CD4-positive, CD25-positive, alpha-beta regulatory T cell (primary cell): ENCODE results near the gene ZNRF2. TPM values are rescaled to one million over a fixed set of nuclear protein-coding genes. Genes with fewer than 3 reads are reported as not detected.

Experiments
- ATAC-seq, 2 donors: fragments of 150-1000 bp; cut with Tn5 transposase; one replicate each; pipeline ENCODE4 v1.10.0; 2021; ENCODE audit warnings: low read depth in 2 of 2, moderate number of reproducible peaks in 2 of 2, moderate library complexity in 1 of 2
- DNase-seq, 3 donors: peaks; one replicate each; pipeline versions ENCODE4 v3.0.0 to v3.0.0-alpha.2; 2012 to 2022; ENCODE audit warnings: mixed read lengths in 1 of 3
- H3K27ac ChIP-seq: one replicate; pipeline ENCODE4 v1.7.0; 2013; ENCODE audit warnings: mild to moderate bottlenecking, low read length; ENCODE audit not compliant: insufficient read depth, poor library complexity, severe bottlenecking
- H3K27me3 ChIP-seq: one replicate; pipeline ENCODE4 v1.7.0; 2013; ENCODE audit warnings: low read length; ENCODE audit not compliant: control insufficient read depth, insufficient read depth
- H3K36me3 ChIP-seq: one replicate; pipeline ENCODE4 v1.7.0; 2013; ENCODE audit warnings: mild to moderate bottlenecking, low read length, moderate library complexity; ENCODE audit not compliant: control insufficient read depth, insufficient read depth
- H3K4me1 ChIP-seq: 2 replicates; pipeline ENCODE4 v1.7.0; 2013; ENCODE audit warnings: mild to moderate bottlenecking, low read length; ENCODE audit not compliant: insufficient read depth, control insufficient read depth, poor library complexity, severe bottlenecking
- H3K4me3 ChIP-seq: one replicate; pipeline ENCODE4 v1.7.0; 2013; ENCODE audit warnings: low read depth, mild to moderate bottlenecking, low read length, moderate library complexity
- H3K9me3 ChIP-seq, 2 experiments: 1 replicate in 1 of 2; 2 replicates in 1 of 2; pipeline ENCODE4 v1.7.0; 2013; ENCODE audit warnings: low read length in 2 of 2, mild to moderate bottlenecking in 1 of 2, moderate library complexity in 1 of 2; ENCODE audit not compliant: control insufficient read depth in 2 of 2
- H3K27ac Mint-ChIP-seq, 3 donors: one replicate each; pipeline ENCODE4 v1.8.0; 2020 to 2022; ENCODE audit warnings: mild to moderate bottlenecking in 3 of 3, mixed read lengths in 3 of 3, moderate library complexity in 2 of 3
- H3K27me3 Mint-ChIP-seq: one replicate; pipeline ENCODE4 v1.8.0; 2022; ENCODE audit warnings: mild to moderate bottlenecking, mixed read lengths
- H3K36me3 Mint-ChIP-seq: one replicate; pipeline ENCODE4 v1.8.0; 2020; ENCODE audit warnings: mixed read lengths
- H3K4me1 Mint-ChIP-seq, 4 donors: one replicate each; pipeline ENCODE4 v1.8.0; 2020 to 2022; ENCODE audit warnings: mixed read lengths in 4 of 4, mild to moderate bottlenecking in 1 of 4
- H3K4me3 Mint-ChIP-seq, 4 donors: one replicate each; pipeline ENCODE4 v1.8.0; 2020 to 2022; ENCODE audit warnings: mild to moderate bottlenecking in 4 of 4, mixed read lengths in 4 of 4, moderate library complexity in 3 of 4
- H3K9me3 Mint-ChIP-seq, 7 donors: one replicate each; pipeline ENCODE4 v1.8.0; 2020 to 2022; ENCODE audit warnings: mixed read lengths in 7 of 7, mild to moderate bottlenecking in 3 of 7, moderate library complexity in 2 of 7
- polyA plus RNA-seq, 4 donors: library from polyadenylated mRNA; unstranded; fragments of 300-500 nt; fragmentation: Illumina TruSeq; gene quantifications; one replicate each; pipeline ENCODE4 v1.2.3, GENCODE V29; 2021
- total RNA-seq: library from RNA; stranded (reverse); gene quantifications from one replicate; pipeline ENCODE4 v1.2.3, GENCODE V29; 2022

Gene ZNRF2
- total and polyA plus RNA-seq, 5 donors from 2014 or later = 2.1 to 53.1 (median 6.1) TPM

- H3K27me3 Mint-ChIP-seq = no peaks in the 10 kb centered on the region
- no peak for DNase-seq
- no peaks in the 10 kb centered on the region for H3K4me1 ChIP-seq
- no peaks in the 10 kb centered on the region for H3K27me3 ChIP-seq
- no peak overlapping the region for H3K4me3 ChIP-seq
- no peak overlapping the region for H3K27ac ChIP-seq
- H3K4me3 Mint-ChIP-seq = no peak overlapping the region
- H3K9me3 Mint-ChIP-seq = no peaks in the 10 kb centered on the region
- H3K27ac Mint-ChIP-seq = no peak overlapping the region
- H3K36me3 ChIP-seq = no peaks in the 10 kb centered on the region
- no peak for ATAC-seq
- peaks cover 7% of the 10 kb centered on the region for H3K36me3 Mint-ChIP-seq
- H3K4me1 Mint-ChIP-seq = peaks cover 0 to 8% (median 1%) of the 10 kb centered on the region in 4 donors
- no peaks in the 10 kb centered on the region for H3K9me3 ChIP-seq
Observed at GRCh38 chr7:30395676-30396075, 111.3 kb downstream of the ZNRF2 start.

- no peaks in the 10 kb centered on the region for H3K27me3 Mint-ChIP-seq
- no peak overlapping the region for H3K4me3 ChIP-seq
- peaks cover 7% of the 10 kb centered on the region for H3K36me3 Mint-ChIP-seq
- no peaks in the 10 kb centered on the region for H3K9me3 ChIP-seq
- ATAC-seq (no peak), DNase-seq (no peak)
- peaks cover 0 to 12% (median 5%) of the 10 kb centered on the region in 4 donors for H3K4me1 Mint-ChIP-seq
- H3K27ac ChIP-seq = no peak overlapping the region
- no peaks in the 10 kb centered on the region for H3K36me3 ChIP-seq
- H3K27me3 ChIP-seq = no peaks in the 10 kb centered on the region
- no peaks in the 10 kb centered on the region for H3K4me1 ChIP-seq
- H3K9me3 Mint-ChIP-seq = no peaks in the 10 kb centered on the region
- no peak overlapping the region for H3K27ac Mint-ChIP-seq
- no peak overlapping the region for H3K4me3 Mint-ChIP-seq
Observed at GRCh38 chr7:30396389-30396788, 112.0 kb downstream of the ZNRF2 start.

GRCh38 chr7:30403477-30403876 lies 119.1 kb downstream of the ZNRF2 start:
- Mint-ChIP-seq H3K27ac (no peak overlapping the region), H3K9me3 (no peaks in the 10 kb centered on the region), H3K4me1 (peaks cover 7 to 22% (median 11%) of the 10 kb centered on the region in 4 donors), H3K4me3 (no peak overlapping the region), H3K36me3 (peaks cover 17% of the 10 kb centered on the region), H3K27me3 (no peaks in the 10 kb centered on the region)
- H3K36me3 ChIP-seq = peaks cover 3% of the 10 kb centered on the region
- no peaks in the 10 kb centered on the region for H3K9me3 ChIP-seq
- H3K4me3 ChIP-seq = no peak overlapping the region
- no peaks in the 10 kb centered on the region for H3K4me1 ChIP-seq
- no peaks in the 10 kb centered on the region for H3K27me3 ChIP-seq
- ATAC-seq (no peak), DNase-seq (no peak)
- H3K27ac ChIP-seq = no peak overlapping the region

- peaks cover 3% of the 10 kb centered on the region for H3K36me3 ChIP-seq
- no peak overlapping the region for H3K4me3 ChIP-seq
- H3K4me1 ChIP-seq = no peaks in the 10 kb centered on the region
- no peaks in the 10 kb centered on the region for H3K9me3 Mint-ChIP-seq
- no peak for DNase-seq
- no peak for ATAC-seq
- no peaks in the 10 kb centered on the region for H3K9me3 ChIP-seq
- H3K27ac Mint-ChIP-seq = no peak overlapping the region
- H3K36me3 Mint-ChIP-seq = peaks cover 17% of the 10 kb centered on the region
- no peak overlapping the region for H3K4me3 Mint-ChIP-seq
- H3K27me3 ChIP-seq = no peaks in the 10 kb centered on the region
- H3K27ac ChIP-seq = no peak overlapping the region
- no peaks in the 10 kb centered on the region for H3K27me3 Mint-ChIP-seq
- H3K4me1 Mint-ChIP-seq = peaks cover 7 to 22% (median 11%) of the 10 kb centered on the region in 4 donors
Observed at GRCh38 chr7:30405179-30405578, 120.8 kb downstream of the ZNRF2 start.

- no peak overlapping the region for H3K4me3 ChIP-seq
- DNase-seq (no peak), ATAC-seq (no peak)
- Mint-ChIP-seq H3K36me3 (peaks cover 17% of the 10 kb centered on the region), H3K27me3 (no peaks in the 10 kb centered on the region), H3K9me3 (no peaks in the 10 kb centered on the region), H3K4me3 (no peak overlapping the region), H3K4me1 (peaks cover 3 to 18% (median 3%) of the 10 kb centered on the region in 4 donors), H3K27ac (peak overlapping the region in 2 of 3 donors; percentile 20 to 23)
- no peaks in the 10 kb centered on the region for H3K27me3 ChIP-seq
- H3K9me3 ChIP-seq = no peaks in the 10 kb centered on the region
- H3K4me1 ChIP-seq = no peaks in the 10 kb centered on the region
- no peak overlapping the region for H3K27ac ChIP-seq
- H3K36me3 ChIP-seq = peaks cover 3% of the 10 kb centered on the region
Observed at GRCh38 chr7:30406664-30407425, 122.4 kb downstream of the ZNRF2 start.

GRCh38 chr7:30411173-30411572 lies 126.8 kb downstream of the ZNRF2 start:
- no peaks in the 10 kb centered on the region for H3K9me3 Mint-ChIP-seq
- no peak overlapping the region for H3K4me3 Mint-ChIP-seq
- Histone ChIP-seq H3K27ac (no peak overlapping the region), H3K9me3 (peaks cover 0 to 4% of the 10 kb centered on the region in 2 experiments), H3K27me3 (no peaks in the 10 kb centered on the region), H3K4me3 (no peak overlapping the region), H3K36me3 (no peaks in the 10 kb centered on the region), H3K4me1 (no peaks in the 10 kb centered on the region)
- peaks cover 3% of the 10 kb centered on the region for H3K36me3 Mint-ChIP-seq
- DNase-seq (no peak), ATAC-seq (no peak)
- H3K27me3 Mint-ChIP-seq = no peaks in the 10 kb centered on the region
- peak overlapping the region in 1 of 3 donors; percentile 44 for H3K27ac Mint-ChIP-seq
- peaks cover 0 to 9% (median 0%) of the 10 kb centered on the region in 4 donors for H3K4me1 Mint-ChIP-seq

GRCh38 chr7:30411897-30412296 lies 127.5 kb downstream of the ZNRF2 start:
- Histone ChIP-seq H3K4me3 (no peak overlapping the region), H3K27me3 (no peaks in the 10 kb centered on the region), H3K4me1 (no peaks in the 10 kb centered on the region), H3K36me3 (no peaks in the 10 kb centered on the region), H3K27ac (no peak overlapping the region), H3K9me3 (peaks cover 0 to 4% of the 10 kb centered on the region in 2 experiments)
- ATAC-seq = no peak
- Mint-ChIP-seq H3K9me3 (no peaks in the 10 kb centered on the region), H3K27ac (no peak overlapping the region), H3K36me3 (peaks cover 3% of the 10 kb centered on the region), H3K4me3 (no peak overlapping the region), H3K4me1 (peaks cover 0 to 9% (median 0%) of the 10 kb centered on the region in 4 donors), H3K27me3 (no peaks in the 10 kb centered on the region)
- DNase-seq = no peak
